Measurements from ENCODE around the gene CCDC170.

The CCDC170 gene

DNA sequence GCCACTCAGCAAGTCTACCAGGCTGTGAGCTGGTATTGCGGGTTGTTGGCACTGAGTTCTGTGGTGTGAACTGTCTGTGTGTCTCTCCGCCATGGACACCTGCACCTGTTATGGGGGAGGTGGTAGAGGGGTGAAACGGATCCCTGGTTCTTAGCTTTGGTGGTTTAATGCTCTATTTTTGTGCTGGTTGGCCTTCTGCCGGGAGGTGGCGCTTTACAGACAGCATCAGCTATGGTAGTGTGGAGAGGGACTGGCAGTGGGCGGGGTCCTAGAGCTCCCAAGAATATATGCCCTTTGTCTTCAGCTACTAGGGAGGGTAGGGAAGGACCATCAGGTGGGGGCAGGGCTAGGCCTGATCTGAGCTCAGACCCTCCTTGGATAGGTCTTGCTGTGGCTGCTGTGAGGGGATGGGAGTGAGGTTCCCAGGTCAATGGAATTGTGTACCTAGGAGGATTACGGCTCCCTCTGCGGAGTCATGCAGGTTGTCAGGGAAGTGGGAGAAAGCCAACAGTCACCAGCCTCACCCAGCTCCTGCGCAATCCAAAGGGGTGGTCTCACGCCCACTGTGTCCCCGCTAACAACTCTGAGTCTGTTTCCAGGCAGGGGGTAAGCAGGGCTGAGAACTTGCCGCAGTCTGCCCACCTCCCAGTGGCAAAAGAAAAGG lies 154.3 kb downstream of the CCDC170 start:
- FAIRE-seq (no peak), DNase-seq (ENCODE audit: insufficient read length, low spot score) (no peak)

DNA sequence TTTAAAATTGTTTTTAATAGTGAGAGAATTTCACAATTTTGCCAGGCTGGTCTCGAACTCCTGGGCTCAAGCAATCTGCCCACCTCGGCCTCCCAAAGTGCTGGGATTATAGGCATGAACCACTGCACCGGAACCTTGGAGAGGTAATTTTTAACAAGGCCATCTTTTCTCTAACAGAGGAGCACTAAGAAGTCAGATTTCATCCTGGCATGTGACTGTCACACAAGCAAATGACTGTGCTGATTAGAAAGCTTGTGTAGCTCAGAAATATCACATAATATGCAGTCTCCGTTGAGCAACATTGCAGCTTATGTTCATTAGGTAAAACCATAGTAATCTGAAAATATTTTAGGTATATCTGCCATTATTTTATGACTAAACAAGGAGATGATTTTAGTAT lies 156.0 kb downstream of the CCDC170 start:
- FAIRE-seq = no peak
- DNase-seq (ENCODE audit: insufficient read length, low spot score) = no peak

DNA sequence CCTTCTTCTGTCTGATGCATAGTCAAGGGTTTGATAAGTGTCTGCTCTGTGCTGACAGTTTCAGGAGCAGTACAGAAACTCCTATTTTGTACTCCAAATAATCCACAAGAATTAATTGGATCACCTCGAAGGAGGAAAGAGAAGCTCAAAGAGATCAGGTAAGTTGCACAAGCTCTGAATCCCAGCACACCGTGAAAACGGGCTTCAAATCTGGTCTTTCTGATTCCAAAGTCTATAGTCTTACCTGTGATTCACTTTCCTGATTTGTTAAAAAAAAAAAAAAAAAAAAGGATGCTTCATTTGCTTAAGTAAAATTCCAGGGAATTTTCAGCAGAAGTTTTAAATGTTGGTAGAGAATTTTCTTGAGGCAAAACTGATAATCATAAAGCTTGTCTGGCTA lies 157.8 kb downstream of the CCDC170 start:
- DNase-seq (ENCODE audit: insufficient read length, low spot score) (no peak), FAIRE-seq (no peak)

DNA sequence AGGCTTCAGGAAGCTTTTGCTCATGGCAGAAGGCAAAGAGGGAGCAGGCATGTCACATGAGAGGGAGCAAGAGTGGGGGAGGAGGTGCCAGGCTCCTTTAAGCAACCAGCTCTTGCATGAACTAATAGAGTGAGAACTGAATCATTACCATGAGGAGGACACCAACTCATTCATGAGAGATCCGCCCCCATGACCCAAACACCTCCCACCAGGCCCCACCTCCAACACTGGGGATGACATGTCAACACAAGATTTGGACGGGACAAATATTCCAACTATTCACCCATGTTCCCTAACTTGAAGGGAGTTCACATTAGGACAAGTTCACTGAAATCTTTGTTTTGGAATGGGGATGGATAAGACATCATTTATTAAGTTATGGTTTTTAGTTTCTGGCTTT lies 158.5 kb downstream of the CCDC170 start:
- DNase-seq (ENCODE audit: insufficient read length, low spot score) = no peak
- no peak for FAIRE-seq

- FAIRE-seq = no peak
- no peak for DNase-seq (ENCODE audit: insufficient read length, low spot score)
Measured at GRCh38 chr6:151655099-151655498, 161.3 kb downstream of the CCDC170 start.

DNA sequence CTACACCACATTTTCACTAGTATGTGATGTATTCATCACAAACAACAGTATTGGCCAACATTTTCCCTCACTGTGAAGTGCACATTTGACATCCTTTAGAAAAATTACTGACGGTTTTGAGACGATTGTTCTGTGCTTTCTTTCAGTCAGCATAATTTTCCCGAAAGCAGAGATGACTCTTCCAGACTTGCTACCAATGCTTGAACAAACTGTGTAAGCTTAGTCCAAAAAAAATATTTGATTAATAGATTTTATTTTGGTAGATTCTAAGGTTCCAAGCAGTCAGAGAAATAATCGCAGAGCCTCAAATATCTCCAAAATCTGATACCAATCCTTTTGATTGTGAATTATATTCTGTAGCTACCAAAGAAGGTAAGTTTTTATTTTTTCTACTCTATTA lies 162.6 kb downstream of the CCDC170 start:
- FAIRE-seq (no peak), DNase-seq (ENCODE audit: insufficient read length, low spot score) (no peak)

DNA sequence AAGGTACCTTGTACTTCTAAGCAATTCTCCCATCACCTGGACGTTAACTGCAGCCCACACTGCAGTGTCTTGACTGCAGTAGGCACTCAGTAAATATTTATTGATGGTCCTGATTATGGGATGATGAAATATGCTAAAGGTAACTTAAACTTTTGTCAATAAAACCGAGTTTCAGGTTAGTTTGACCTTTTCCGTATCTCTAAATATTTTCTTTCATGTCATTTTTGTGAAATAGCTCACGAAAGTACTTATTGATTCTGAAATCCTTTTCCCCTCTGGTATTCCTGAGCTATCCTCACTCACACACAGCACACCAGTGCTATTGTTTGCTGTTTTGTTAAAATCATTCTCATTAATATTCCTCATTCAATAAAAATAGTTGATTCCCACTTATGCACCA lies 164.3 kb downstream of the CCDC170 start:
- no peak for DNase-seq (ENCODE audit: insufficient read length, low spot score)
- no peak for FAIRE-seq

DNA sequence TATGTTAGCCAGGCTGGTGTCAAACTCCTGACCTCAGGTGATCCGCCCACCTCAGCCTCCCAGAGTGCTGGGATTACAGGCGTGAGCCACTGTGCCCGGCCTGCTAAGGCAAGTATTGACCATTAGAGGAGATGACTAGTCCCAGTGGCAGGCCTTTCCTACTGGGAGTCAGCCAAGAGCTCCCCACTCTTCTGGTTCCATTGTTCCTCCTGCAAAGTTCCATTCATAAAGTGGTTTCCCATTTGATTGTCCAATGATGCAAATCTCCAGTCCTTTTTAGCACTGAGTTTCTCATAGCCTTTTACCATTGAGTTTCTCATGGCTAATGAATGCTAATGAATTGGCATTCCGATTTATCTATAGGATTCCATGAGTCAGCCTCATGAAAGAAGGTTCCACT lies 165.4 kb downstream of the CCDC170 start:
- FAIRE-seq = no peak
- no peak for DNase-seq (ENCODE audit: insufficient read length, low spot score)

- FAIRE-seq (no peak), DNase-seq (ENCODE audit: insufficient read length, low spot score) (no peak)
Measured at GRCh38 chr6:151661509-151661908, 167.7 kb downstream of the CCDC170 start.

GRCh38 chr6:151661928-151662327 lies 168.1 kb downstream of the CCDC170 start:
- no peak for DNase-seq (ENCODE audit: insufficient read length, low spot score)
- FAIRE-seq = no peak

DNA sequence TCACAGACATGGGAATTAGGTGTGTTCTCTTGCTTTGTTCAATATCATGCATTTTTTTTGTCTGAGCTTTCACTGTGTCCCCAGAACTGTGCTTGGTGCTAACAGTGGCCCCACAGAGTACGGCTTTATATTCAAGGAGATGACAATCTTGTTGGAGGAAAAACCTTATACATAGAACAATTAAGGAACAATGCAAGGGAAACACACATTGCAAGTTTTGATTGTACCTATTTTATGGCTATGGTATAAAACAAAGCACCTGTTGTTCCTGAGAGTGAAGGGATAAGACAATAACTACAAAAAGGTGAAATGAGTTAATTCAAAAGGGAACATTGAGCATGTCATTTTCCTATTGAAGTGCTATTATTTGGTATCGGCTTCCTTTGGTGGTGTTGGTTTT lies 169.7 kb downstream of the CCDC170 start:
- DNase-seq (ENCODE audit: insufficient read length, low spot score) = no peak
- no peak for FAIRE-seq

GRCh38 chr6:151664390-151664789 lies 170.6 kb downstream of the CCDC170 start:
- no peak for FAIRE-seq

GRCh38 chr6:151665329-151665728 lies 171.5 kb downstream of the CCDC170 start:
- DNase-seq (ENCODE audit: insufficient read length, low spot score) = no peak
- FAIRE-seq = no peak

More at GRCh38 chr6:151664390-151664789, 170.6 kb downstream of the CCDC170 start:
- no peak for DNase-seq (ENCODE audit: insufficient read length, low spot score)

DNA sequence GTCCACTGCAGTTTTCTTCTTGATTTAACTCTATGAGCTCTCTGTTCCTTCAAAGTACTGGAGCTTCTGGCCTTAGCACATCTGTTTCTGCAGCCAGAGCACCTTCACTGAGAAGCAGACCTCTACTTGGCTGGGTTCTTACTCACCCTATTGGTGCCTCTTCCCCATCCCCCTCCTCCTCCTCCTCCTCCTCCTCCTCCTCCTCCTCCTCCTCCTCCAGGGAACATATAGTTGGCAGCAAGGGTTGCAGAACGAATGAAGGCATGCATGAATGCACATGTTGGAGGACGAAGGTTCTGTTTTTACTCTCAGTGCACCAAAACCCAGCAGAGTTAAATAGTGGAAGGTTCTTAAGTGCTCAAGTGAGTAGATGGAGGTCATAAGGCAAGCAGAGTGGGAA lies 172.7 kb downstream of the CCDC170 start:
- no peak for DNase-seq (ENCODE audit: insufficient read length, low spot score)
- FAIRE-seq = no peak

DNA sequence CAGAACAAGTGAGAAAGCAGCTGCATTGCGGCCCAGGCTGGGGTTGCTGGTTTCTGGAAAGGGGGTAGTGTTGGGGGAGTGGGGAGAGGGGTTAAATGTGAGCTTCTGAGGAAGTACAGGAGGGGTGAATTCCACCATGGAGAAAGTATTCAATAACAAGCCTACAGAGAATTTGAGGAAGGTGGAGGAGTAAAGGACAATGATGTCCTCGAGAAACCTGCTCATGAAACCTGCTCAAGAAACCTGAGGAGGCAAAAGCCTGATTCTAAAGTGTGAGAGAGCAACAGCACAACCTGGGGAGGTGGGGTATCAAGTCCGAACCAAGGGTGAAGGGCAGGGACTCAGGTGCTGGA lies 175.4 kb downstream of the CCDC170 start:
- FAIRE-seq (no peak), DNase-seq (ENCODE audit: insufficient read length, low spot score) (no peak)

GRCh38 chr6:151670116-151670515 lies 176.3 kb downstream of the CCDC170 start:
- FAIRE-seq (no peak), DNase-seq (ENCODE audit: insufficient read length, low spot score) (no peak)

All from GM19239 (cell line).